H1 (cell line): ENCODE results near the gene WDSUB1. TPM values are rescaled to one million over a fixed set of nuclear protein-coding genes. Genes with fewer than 3 reads are reported as not detected.
A peak's percentile ranks its signal among the peaks of the same experiment; 100 is the strongest.

Experiments
- CTCF ChIA-PET: fragments of 300-600 bp; sonication (Branson Sonifier 250); formaldehyde crosslinking; loops from one replicate; lab custom pipeline; 2021; ENCODE audit not compliant: partially characterized antibody; lab: Charles Lee
- POLR2A ChIA-PET: fragments of 300-600 bp; sonication (Branson Sonifier 250); formaldehyde crosslinking; loops from one replicate; lab custom pipeline; 2021; ENCODE audit warnings: inconsistent platforms; ENCODE audit not compliant: partially characterized antibody; lab: Charles Lee
- DNase-seq, 2 experiments: peaks; one replicate each; pipeline versions ENCODE4 v3.0.0 to v3.0.0-alpha.2; 2010 to 2022; ENCODE audit warnings: low spot score in 2 of 2, low read depth in 1 of 2, mixed read lengths in 1 of 2
- FAIRE-seq: peaks from 2 replicates; lab custom pipeline; 2011; peaks lifted over from hg19 to GRCh38; lab: Jason Lieb, UNC
- H2AFZ ChIP-seq: 2 replicates; pipeline ENCODE4 v1.8.1; 2012; ENCODE audit warnings: low read length, inconsistent platforms
- H2AK5ac ChIP-seq: 2 replicates; pipeline ENCODE4 v1.6.1; 2013; ENCODE audit warnings: low read depth, low read length
- H2BK120ac ChIP-seq: replicated peaks from 2 replicates; pipeline ENCODE3; 2013; ENCODE audit warnings: low read depth, low read length, inconsistent platforms
- H2BK12ac ChIP-seq: 2 replicates; pipeline ENCODE4 v1.6.1; 2013; ENCODE audit warnings: low read depth, low read length
- H2BK15ac ChIP-seq: 2 replicates; pipeline ENCODE4 v1.6.1; 2013; ENCODE audit warnings: low read length
- H2BK20ac ChIP-seq: 2 replicates; pipeline ENCODE4 v1.6.1; 2013; ENCODE audit warnings: low read length
- H2BK5ac ChIP-seq: 2 replicates; pipeline ENCODE4 v1.6.1; 2013; ENCODE audit warnings: low read depth, low read length
- H3K14ac ChIP-seq: 2 replicates; pipeline ENCODE4 v1.6.1; 2013; ENCODE audit warnings: inconsistent platforms; ENCODE audit not compliant: insufficient read length
- H3K18ac ChIP-seq: 2 replicates; pipeline ENCODE4 v1.6.1; 2013; ENCODE audit warnings: low read length; ENCODE audit errors: extremely low read depth
- H3K23ac ChIP-seq: 2 replicates; pipeline ENCODE4 v1.6.1; 2013; ENCODE audit warnings: inconsistent platforms; ENCODE audit not compliant: insufficient read length
- H3K23me2 ChIP-seq: 2 replicates; pipeline ENCODE4 v1.6.1; 2013; ENCODE audit warnings: low read depth, low read length
- H3K27ac ChIP-seq: 2 replicates; pipeline ENCODE4 v1.6.1; 2011; ENCODE audit warnings: low read depth, low read length, inconsistent platforms
- H3K27me3 ChIP-seq, 4 experiments: replicated peaks in 1 of 4; 1 replicate in 1 of 4; 2 replicates in 3 of 4; pipeline versions ENCODE4 v1.6.1 to v1.8.1; 2011 to 2013; ENCODE audit warnings: low read length in 3 of 4, mild to moderate bottlenecking in 3 of 4, inconsistent platforms in 2 of 4, mixed read lengths in 2 of 4, moderate library complexity in 1 of 4; ENCODE audit not compliant: control insufficient read depth in 3 of 4, insufficient read depth in 3 of 4; ENCODE audit errors: extremely low read depth in 1 of 4
- H3K36me3 ChIP-seq, 4 experiments: 2 replicates each; pipeline versions ENCODE4 v1.6.1 to v1.8.1; 2011 to 2013; ENCODE audit warnings: mild to moderate bottlenecking in 4 of 4, low read length in 3 of 4, moderate library complexity in 2 of 4, control low read depth in 1 of 4, inconsistent platforms in 1 of 4; ENCODE audit not compliant: insufficient read depth in 4 of 4, control insufficient read depth in 2 of 4
- H3K4ac ChIP-seq: replicated peaks from 2 replicates; pipeline ENCODE3; 2013; ENCODE audit warnings: low read length, low read depth, mixed read lengths, inconsistent platforms; ENCODE audit not compliant: insufficient read length
- H3K4me1 ChIP-seq, 4 experiments: replicated peaks in 1 of 4; 1 replicate in 1 of 4; 2 replicates in 3 of 4; pipeline versions ENCODE4 v1.6.1 to v1.8.1; 2011 to 2013; ENCODE audit warnings: low read length in 3 of 4, inconsistent platforms in 2 of 4, mixed read lengths in 1 of 4; ENCODE audit not compliant: insufficient read depth in 4 of 4, control insufficient read depth in 3 of 4
- H3K4me2 ChIP-seq, 2 experiments: 2 replicates each; pipeline versions ENCODE4 v1.6.1 to v1.8.1; 2011 to 2013; ENCODE audit warnings: low read depth in 2 of 2, low read length in 2 of 2, control low read depth in 1 of 2, inconsistent platforms in 1 of 2, mild to moderate bottlenecking in 1 of 2; ENCODE audit not compliant: insufficient read depth in 1 of 2
- H3K4me3 ChIP-seq, 4 experiments: fragments of 200-600, 300-600 bp in 1 of 4; sonication (generic), shearing (Covaris generic), sonication (Bioruptor Twin) in 1 of 4; 2 replicates each; pipeline versions ENCODE4 v1.5.1 to v1.8.1; 2011 to 2016; ENCODE audit warnings: low read length in 4 of 4, low read depth in 3 of 4, control low read depth in 2 of 4, inconsistent platforms in 2 of 4, mild to moderate bottlenecking in 2 of 4, mixed read lengths in 1 of 4, moderate library complexity in 1 of 4; ENCODE audit not compliant: insufficient read depth in 2 of 4; ENCODE audit errors: extremely low read depth in 1 of 4
- H3K56ac ChIP-seq: replicated peaks from 2 replicates; pipeline ENCODE3; 2013; ENCODE audit warnings: low read depth, mild to moderate bottlenecking, mixed read lengths, low read length, inconsistent platforms; ENCODE audit not compliant: insufficient read length
- H3K79me1 ChIP-seq: 2 replicates; pipeline ENCODE4 v1.6.1; 2013; ENCODE audit warnings: low read depth, low read length, control low read depth
- H3K79me2 ChIP-seq, 2 experiments: 2 replicates each; pipeline versions ENCODE4 v1.6.1 to v1.8.1; 2012 to 2013; ENCODE audit warnings: low read length in 2 of 2, mild to moderate bottlenecking in 2 of 2, inconsistent platforms in 1 of 2; ENCODE audit not compliant: insufficient read depth in 2 of 2, control insufficient read depth in 1 of 2
- H3K9ac ChIP-seq, 4 experiments: replicated peaks in 1 of 4; 1 replicate in 1 of 4; 2 replicates in 3 of 4; pipeline versions ENCODE4 v1.6.1 to v1.8.1; 2011 to 2013; ENCODE audit warnings: low read depth in 3 of 4, low read length in 3 of 4, control low read depth in 2 of 4, mild to moderate bottlenecking in 2 of 4, moderate library complexity in 2 of 4, inconsistent platforms in 1 of 4; ENCODE audit errors: extremely low read depth in 1 of 4
- H3K9me3 ChIP-seq, 2 experiments: 2 replicates each; pipeline versions ENCODE4 v1.6.1 to v1.8.1; 2012 to 2013; ENCODE audit warnings: mild to moderate bottlenecking in 2 of 2, moderate library complexity in 2 of 2, control low read depth in 1 of 2, inconsistent platforms in 1 of 2, low read depth in 1 of 2, low read length in 1 of 2, mixed read lengths in 1 of 2; ENCODE audit not compliant: insufficient read depth in 2 of 2
- H4K20me1 ChIP-seq, 2 experiments: replicated peaks in 1 of 2; 2 replicates each; pipeline versions ENCODE3 to v1.8.1; 2011 to 2013; ENCODE audit warnings: inconsistent platforms in 2 of 2, low read length in 2 of 2, mild to moderate bottlenecking in 1 of 2; ENCODE audit not compliant: insufficient read depth in 2 of 2, control insufficient read depth in 1 of 2
- H4K5ac ChIP-seq: 2 replicates; pipeline ENCODE4 v1.6.1; 2013; ENCODE audit warnings: low read length, low read depth, mixed read lengths, inconsistent platforms; ENCODE audit not compliant: insufficient read length
- H4K8ac ChIP-seq: 2 replicates; pipeline ENCODE4 v1.8.0; 2013; ENCODE audit warnings: mild to moderate bottlenecking, moderate library complexity, low read length, inconsistent platforms; ENCODE audit not compliant: insufficient read depth; ENCODE audit errors: extremely low read depth
- H4K91ac ChIP-seq: replicated peaks from 2 replicates; pipeline ENCODE3; 2013; ENCODE audit warnings: low read length, mixed read lengths, inconsistent platforms; ENCODE audit not compliant: insufficient read length
- ASH2L ChIP-seq: fragments of 200-600, 300-600 bp; sonication (generic); IDR thresholded peaks from one replicate; pipeline ENCODE4 v1.7.1; 2017; ENCODE audit warnings: low read length
- CBX8 ChIP-seq: fragments of 300-800, 300-1000 bp; sonication (generic); IDR thresholded peaks from 2 replicates; pipeline ENCODE4 v1.7.1; 2016; ENCODE audit warnings: low read depth, low read length, borderline replicate concordance
- GABPA ChIP-seq: IDR thresholded peaks from 2 replicates; pipeline ENCODE4 v1.6.1; 2011; ENCODE audit warnings: mild to moderate bottlenecking, low read length, moderate library complexity, borderline replicate concordance; ENCODE audit not compliant: insufficient read depth
- RNF2 ChIP-seq: fragments of 200-900, 300-1000 bp; sonication (generic); IDR thresholded peaks from 2 replicates; pipeline ENCODE4 v1.7.1; 2016; ENCODE audit warnings: borderline replicate concordance, low read depth, mild to moderate bottlenecking, antibody characterized with exemption, low read length; ENCODE audit not compliant: poor library complexity, severe bottlenecking; ENCODE audit errors: missing control alignments
- SIRT6 ChIP-seq: IDR thresholded peaks from one replicate; pipeline ENCODE4 v1.7.1; 2012; ENCODE audit warnings: low read length, inconsistent platforms
- SIX5 ChIP-seq: IDR thresholded peaks from 2 replicates; pipeline ENCODE4 v1.6.1; 2011; ENCODE audit warnings: mild to moderate bottlenecking, low read depth, low read length
- TAF1 ChIP-seq: IDR thresholded peaks from 2 replicates; pipeline ENCODE4 v1.6.1; 2011; ENCODE audit warnings: mild to moderate bottlenecking, low read depth, low read length
- WGBS, 2 experiments: shearing (Covaris generic) in 1 of 2; methylation state at CpG; one replicate each; pipeline versions ENCODE4 v1.1.6 to v1.1.7; 2013 to 2015; ENCODE audit warnings: low lambda C conversion rate in 2 of 2, mixed read lengths in 2 of 2, inconsistent platforms in 1 of 2, low coverage in 1 of 2, missing lambda C conversion rate in 1 of 2; ENCODE audit not compliant: insufficient replicate concordance in 2 of 2, insufficient coverage in 1 of 2, insufficient read length in 1 of 2; ENCODE audit errors: extremely low coverage in 1 of 2, missing lambda C conversion rate in 1 of 2; 5-methylcytosine and 5-hydroxymethylcytosine counted together
- polyA plus RNA-seq, 7 experiments: library from polyadenylated mRNA; depleted of rRNA in 3 of 7; stranded (reverse) in 5 of 7; unstranded in 2 of 7; fragments of >200 nt in 5 of 7; fragments of 200-250 nt in 2 of 7; gene quantifications; 1 replicate in 5 of 7; 2 replicates in 1 of 7; 4 replicates in 1 of 7; pipeline versions ENCODE4 v1.2.1 to v1.2.3, GENCODE V29; 2011 to 2013; ENCODE audit warnings: missing spikeins in 2 of 7, mixed read lengths in 2 of 7
- total RNA-seq: library from RNA; stranded (reverse); fragmentation: NEBNext Ultra II Directional; extraction: Animal tissue kit (Norgen Biotek cat#: 25700); gene quantifications from 2 replicates; pipeline ENCODE4 v1.2.1, GENCODE V29; 2021
- TF ChIP-seq, protein P1 (sequence below), 3 experiments: IDR thresholded peaks; 1 replicate in 2 of 3; 2 replicates in 1 of 3; pipeline versions ENCODE4 v1.5.1 to v1.6.1; 2011; ENCODE audit warnings: low read length in 3 of 3, mild to moderate bottlenecking in 3 of 3, inconsistent platforms in 2 of 3, low read depth in 1 of 3, moderate library complexity in 1 of 3; ENCODE audit not compliant: insufficient read depth in 1 of 3; ENCODE audit errors: control extremely low read depth in 1 of 3

WDSUB1 gene
- total and polyA plus RNA-seq, 2 of the 8 experiments (the other 6 are each of a cell fraction or from before 2014, with no cell fraction given), result 5.5 to 8.0 TPM

GRCh38 chr2:159300586-159300985 is 14.1 kb upstream of the WDSUB1 start:
- DNase-seq (no peak), FAIRE-seq (peak; percentile 19)
- Histone ChIP-seq H4K20me1 (no peaks in the 10 kb centered on the region), H2AK5ac (no peak overlapping the region), H2BK12ac (no peak overlapping the region), H3K9me3 (no peaks in the 10 kb centered on the region), H3K56ac (no peak overlapping the region), H3K9ac (no peak overlapping the region), H2BK15ac (no peak overlapping the region), H4K91ac (no peak overlapping the region), H2BK120ac (no peak overlapping the region), H3K23ac (no peak overlapping the region), H3K4ac (no peak overlapping the region), H2BK20ac (no peak overlapping the region), H3K79me2 (no peaks in the 10 kb centered on the region), H3K36me3 (no peaks in the 10 kb centered on the region), H2BK5ac (no peak overlapping the region), H3K14ac (no peak overlapping the region), H2AFZ (0 out of 2 replicates have a peak overlapping the region, but pooled peaks have one; percentile 29), H3K4me3 (no peak overlapping the region), H4K5ac (no peak overlapping the region), H3K27me3 (no peaks in the 10 kb centered on the region), H3K4me2 (no peak overlapping the region), H3K79me1 (no peaks in the 10 kb centered on the region), H3K23me2 (no peaks in the 10 kb centered on the region), H3K4me1 (no peaks in the 10 kb centered on the region), H4K8ac (no peak overlapping the region), H3K27ac (no peak overlapping the region), H3K18ac (no peak overlapping the region)
- WGBS, 2 experiments, result 85% methylated on average over 3 of the region's 3 CpGs; no CpG with 5 or more reads in 1 of the 2 experiments
- ChIA-PET CTCF (interaction anchor here (0.6 kb wide), 1 partner anchor 188 kb away, joined by 4 read pairs; no protein-coding TSS in a partner anchor), POLR2A (no interaction called here)
- TF ChIP-seq SIRT6 (no peak), RNF2 (no peak), SIX5 (no peak), GABPA (no peak), TAF1 (no peak), CBX8 (no peak), ASH2L (no peak)
- TF ChIP-seq, protein P1, sequence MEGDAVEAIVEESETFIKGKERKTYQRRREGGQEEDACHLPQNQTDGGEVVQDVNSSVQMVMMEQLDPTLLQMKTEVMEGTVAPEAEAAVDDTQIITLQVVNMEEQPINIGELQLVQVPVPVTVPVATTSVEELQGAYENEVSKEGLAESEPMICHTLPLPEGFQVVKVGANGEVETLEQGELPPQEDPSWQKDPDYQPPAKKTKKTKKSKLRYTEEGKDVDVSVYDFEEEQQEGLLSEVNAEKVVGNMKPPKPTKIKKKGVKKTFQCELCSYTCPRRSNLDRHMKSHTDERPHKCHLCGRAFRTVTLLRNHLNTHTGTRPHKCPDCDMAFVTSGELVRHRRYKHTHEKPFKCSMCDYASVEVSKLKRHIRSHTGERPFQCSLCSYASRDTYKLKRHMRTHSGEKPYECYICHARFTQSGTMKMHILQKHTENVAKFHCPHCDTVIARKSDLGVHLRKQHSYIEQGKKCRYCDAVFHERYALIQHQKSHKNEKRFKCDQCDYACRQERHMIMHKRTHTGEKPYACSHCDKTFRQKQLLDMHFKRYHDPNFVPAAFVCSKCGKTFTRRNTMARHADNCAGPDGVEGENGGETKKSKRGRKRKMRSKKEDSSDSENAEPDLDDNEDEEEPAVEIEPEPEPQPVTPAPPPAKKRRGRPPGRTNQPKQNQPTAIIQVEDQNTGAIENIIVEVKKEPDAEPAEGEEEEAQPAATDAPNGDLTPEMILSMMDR (IDR thresholded peaks at IDR 0.05; ENCODE audit: control extremely low read depth in 1 of 3, insufficient read depth in 1 of 3, low read depth in 1 of 3, low read length in 3 of 3), result no peak
